ENCODE data around the gene MAD1L1. TPM values are rescaled to one million over a fixed set of nuclear protein-coding genes. Genes with fewer than 3 reads are reported as not detected.

Gene MAD1L1
- total and polyA plus RNA-seq, 2 of the 13 experiments (the other 11 are each of a cell fraction or from before 2014, with no cell fraction given): 17.4 to 64.7 TPM

DNA sequence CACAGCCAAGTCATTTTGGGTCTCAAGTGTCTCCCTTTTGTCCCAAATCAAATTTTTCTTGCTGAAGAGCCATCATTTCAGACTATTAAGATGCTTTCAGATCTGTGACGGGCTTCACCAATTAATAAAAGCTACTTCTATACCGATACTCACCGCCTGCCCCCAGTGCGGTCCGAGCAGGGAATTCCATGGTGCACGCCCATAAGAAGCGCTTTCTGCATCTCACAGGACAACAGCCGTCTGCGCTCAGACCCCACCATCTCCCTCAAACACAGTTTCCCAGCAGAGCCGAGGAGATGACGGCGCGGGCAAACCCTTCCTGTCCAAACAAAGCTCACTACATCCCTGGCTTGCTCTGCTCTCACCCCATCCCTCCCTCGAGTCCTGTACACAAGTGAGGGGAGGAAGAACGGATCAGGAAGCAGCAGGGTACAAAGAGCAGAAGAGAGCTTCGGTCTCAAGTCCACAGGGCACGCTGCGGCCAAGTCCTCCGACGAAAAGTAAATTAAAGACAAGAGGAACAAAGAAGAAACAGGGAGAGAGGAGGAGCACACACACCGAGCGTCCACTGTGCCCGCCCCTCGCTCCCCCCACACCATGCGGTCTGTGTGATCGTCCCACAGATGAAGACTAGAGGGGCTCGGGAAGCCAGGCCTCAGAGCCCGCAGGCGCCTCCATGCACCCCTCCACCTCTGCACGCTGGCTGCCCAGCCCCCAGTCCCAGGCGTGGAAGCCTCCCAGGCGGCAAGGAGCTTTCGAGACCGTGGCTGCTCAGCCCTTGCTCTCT is 121.9 kb downstream of the MAD1L1 start (continued):
- TF ChIP-seq, protein P1, sequence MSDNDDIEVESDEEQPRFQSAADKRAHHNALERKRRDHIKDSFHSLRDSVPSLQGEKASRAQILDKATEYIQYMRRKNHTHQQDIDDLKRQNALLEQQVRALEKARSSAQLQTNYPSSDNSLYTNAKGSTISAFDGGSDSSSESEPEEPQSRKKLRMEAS (IDR thresholded peaks at IDR 0.05): peak; percentile 96
- TF ChIP-seq, protein P2, sequence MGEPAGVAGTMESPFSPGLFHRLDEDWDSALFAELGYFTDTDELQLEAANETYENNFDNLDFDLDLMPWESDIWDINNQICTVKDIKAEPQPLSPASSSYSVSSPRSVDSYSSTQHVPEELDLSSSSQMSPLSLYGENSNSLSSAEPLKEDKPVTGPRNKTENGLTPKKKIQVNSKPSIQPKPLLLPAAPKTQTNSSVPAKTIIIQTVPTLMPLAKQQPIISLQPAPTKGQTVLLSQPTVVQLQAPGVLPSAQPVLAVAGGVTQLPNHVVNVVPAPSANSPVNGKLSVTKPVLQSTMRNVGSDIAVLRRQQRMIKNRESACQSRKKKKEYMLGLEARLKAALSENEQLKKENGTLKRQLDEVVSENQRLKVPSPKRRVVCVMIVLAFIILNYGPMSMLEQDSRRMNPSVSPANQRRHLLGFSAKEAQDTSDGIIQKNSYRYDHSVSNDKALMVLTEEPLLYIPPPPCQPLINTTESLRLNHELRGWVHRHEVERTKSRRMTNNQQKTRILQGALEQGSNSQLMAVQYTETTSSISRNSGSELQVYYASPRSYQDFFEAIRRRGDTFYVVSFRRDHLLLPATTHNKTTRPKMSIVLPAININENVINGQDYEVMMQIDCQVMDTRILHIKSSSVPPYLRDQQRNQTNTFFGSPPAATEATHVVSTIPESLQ (CRISPR knock-in tag; conservative IDR thresholded peaks at IDR 0.05): no peak
- peak; percentile 75 for TF ChIP-seq KDM6A (CRISPR knock-in tag; IDR thresholded peaks at IDR 0.05; ENCODE audit: low read depth)
- peak; percentile 65; the same call in 1 of the 2 replicates for TF ChIP-seq YEATS2 (CRISPR knock-in tag; IDR thresholded peaks at IDR 0.05; ENCODE audit: borderline replicate concordance)
- peak; percentile 76; the same call in 1 of the 2 replicates for TF ChIP-seq AKAP8 (CRISPR knock-in tag; IDR thresholded peaks at IDR 0.05)
- TF ChIP-seq, protein P3, sequence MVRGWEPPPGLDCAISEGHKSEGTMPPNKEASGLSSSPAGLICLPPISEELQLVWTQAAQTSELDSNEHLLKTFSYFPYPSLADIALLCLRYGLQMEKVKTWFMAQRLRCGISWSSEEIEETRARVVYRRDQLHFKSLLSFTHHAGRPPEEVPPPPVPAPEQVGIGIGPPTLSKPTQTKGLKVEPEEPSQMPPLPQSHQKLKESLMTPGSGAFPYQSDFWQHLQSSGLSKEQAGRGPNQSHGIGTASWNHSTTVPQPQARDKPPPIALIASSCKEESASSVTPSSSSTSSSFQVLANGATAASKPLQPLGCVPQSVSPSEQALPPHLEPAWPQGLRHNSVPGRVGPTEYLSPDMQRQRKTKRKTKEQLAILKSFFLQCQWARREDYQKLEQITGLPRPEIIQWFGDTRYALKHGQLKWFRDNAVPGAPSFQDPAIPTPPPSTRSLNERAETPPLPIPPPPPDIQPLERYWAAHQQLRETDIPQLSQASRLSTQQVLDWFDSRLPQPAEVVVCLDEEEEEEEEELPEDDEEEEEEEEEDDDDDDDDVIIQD (CRISPR knock-in tag; IDR thresholded peaks at IDR 0.05; ENCODE audit: low read depth): peak; percentile 20; the same call in 1 of the 2 replicates
- TF ChIP-seq ZZZ3 (CRISPR knock-in tag; IDR thresholded peaks at IDR 0.05; ENCODE audit: borderline replicate concordance): no peak
- peak; percentile 52; the same call in 1 of the 2 replicates for TF ChIP-seq MIER2 (CRISPR knock-in tag; IDR thresholded peaks at IDR 0.05)
- TF ChIP-seq ZNF460 (CRISPR knock-in tag; IDR thresholded peaks at IDR 0.05; ENCODE audit: borderline replicate concordance): no peak; the same call in 1 of the 2 replicates
- no peak for TF ChIP-seq MAFF (IDR thresholded peaks at IDR 0.05; ENCODE audit: low read depth, low read length)
- no peak for TF ChIP-seq PAF1 (CRISPR knock-in tag; IDR thresholded peaks at IDR 0.05)
- TF ChIP-seq ZNF205 (CRISPR knock-in tag; IDR thresholded peaks at IDR 0.05): peak; percentile 83; the same call in 1 of the 2 replicates
- TF ChIP-seq, protein P4, sequence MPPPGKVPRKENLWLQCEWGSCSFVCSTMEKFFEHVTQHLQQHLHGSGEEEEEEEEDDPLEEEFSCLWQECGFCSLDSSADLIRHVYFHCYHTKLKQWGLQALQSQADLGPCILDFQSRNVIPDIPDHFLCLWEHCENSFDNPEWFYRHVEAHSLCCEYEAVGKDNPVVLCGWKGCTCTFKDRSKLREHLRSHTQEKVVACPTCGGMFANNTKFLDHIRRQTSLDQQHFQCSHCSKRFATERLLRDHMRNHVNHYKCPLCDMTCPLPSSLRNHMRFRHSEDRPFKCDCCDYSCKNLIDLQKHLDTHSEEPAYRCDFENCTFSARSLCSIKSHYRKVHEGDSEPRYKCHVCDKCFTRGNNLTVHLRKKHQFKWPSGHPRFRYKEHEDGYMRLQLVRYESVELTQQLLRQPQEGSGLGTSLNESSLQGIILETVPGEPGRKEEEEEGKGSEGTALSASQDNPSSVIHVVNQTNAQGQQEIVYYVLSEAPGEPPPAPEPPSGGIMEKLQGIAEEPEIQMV (CRISPR knock-in tag; IDR thresholded peaks at IDR 0.05; ENCODE audit: low read depth): peak; percentile 70; the same call in 1 of the 2 replicates
- TF ChIP-seq, protein P5, sequence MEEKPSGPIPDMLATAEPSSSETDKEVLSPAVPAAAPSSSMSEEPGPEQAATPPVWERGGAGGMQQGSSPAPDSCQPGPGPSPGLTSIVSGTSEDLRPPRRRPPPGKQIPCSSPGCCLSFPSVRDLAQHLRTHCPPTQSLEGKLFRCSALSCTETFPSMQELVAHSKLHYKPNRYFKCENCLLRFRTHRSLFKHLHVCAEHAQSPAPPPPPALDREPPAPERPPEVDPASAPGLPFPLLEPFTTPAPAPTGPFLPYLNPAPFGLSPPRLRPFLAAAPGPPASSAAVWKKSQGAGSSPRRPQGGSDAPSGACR (CRISPR knock-in tag; IDR thresholded peaks at IDR 0.05): peak; percentile 89
- no peak for TF ChIP-seq ZSCAN29 (CRISPR knock-in tag; conservative IDR thresholded peaks at IDR 0.05)
- TF ChIP-seq GABPA (IDR thresholded peaks at IDR 0.05; ENCODE audit: low read depth, low read length): no peak
- TF ChIP-seq GABPA (CRISPR knock-in tag; IDR thresholded peaks at IDR 0.05; ENCODE audit: low read depth): peak; percentile 62
- no peak for TF ChIP-seq ZNF644 (CRISPR knock-in tag; IDR thresholded peaks at IDR 0.05; ENCODE audit: low read depth)
- no peak for TF ChIP-seq WIZ (CRISPR knock-in tag; IDR thresholded peaks at IDR 0.05)
- TF ChIP-seq, protein P6, sequence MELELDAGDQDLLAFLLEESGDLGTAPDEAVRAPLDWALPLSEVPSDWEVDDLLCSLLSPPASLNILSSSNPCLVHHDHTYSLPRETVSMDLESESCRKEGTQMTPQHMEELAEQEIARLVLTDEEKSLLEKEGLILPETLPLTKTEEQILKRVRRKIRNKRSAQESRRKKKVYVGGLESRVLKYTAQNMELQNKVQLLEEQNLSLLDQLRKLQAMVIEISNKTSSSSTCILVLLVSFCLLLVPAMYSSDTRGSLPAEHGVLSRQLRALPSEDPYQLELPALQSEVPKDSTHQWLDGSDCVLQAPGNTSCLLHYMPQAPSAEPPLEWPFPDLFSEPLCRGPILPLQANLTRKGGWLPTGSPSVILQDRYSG (CRISPR knock-in tag; IDR thresholded peaks at IDR 0.05): no peak
- peak; percentile 35; the same call in 1 of the 2 replicates for TF ChIP-seq ZNF792 (CRISPR knock-in tag; IDR thresholded peaks at IDR 0.05)
- TF ChIP-seq, protein P7, sequence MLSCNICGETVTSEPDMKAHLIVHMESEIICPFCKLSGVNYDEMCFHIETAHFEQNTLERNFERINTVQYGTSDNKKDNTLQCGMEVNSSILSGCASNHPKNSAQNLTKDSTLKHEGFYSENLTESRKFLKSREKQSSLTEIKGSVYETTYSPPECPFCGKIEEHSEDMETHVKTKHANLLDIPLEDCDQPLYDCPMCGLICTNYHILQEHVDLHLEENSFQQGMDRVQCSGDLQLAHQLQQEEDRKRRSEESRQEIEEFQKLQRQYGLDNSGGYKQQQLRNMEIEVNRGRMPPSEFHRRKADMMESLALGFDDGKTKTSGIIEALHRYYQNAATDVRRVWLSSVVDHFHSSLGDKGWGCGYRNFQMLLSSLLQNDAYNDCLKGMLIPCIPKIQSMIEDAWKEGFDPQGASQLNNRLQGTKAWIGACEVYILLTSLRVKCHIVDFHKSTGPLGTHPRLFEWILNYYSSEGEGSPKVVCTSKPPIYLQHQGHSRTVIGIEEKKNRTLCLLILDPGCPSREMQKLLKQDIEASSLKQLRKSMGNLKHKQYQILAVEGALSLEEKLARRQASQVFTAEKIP (CRISPR knock-in tag; IDR thresholded peaks at IDR 0.05; ENCODE audit: borderline replicate concordance): no peak

Measured in HepG2 (cell line).